BE2C (cell line): ENCODE measurements around the gene SLC6A7.

ENCODE experiments used
- DNase-seq: peaks from one replicate; pipeline ENCODE4 v3.0.0-alpha.2; 2020
- H3K27me3 ChIP-seq: fragments of 250-450 bp; sonication (Bioruptor Pico); 2 replicates; pipeline ENCODE4 v1.5.1; 2020; ENCODE audit warnings: mild to moderate bottlenecking
- H3K36me3 ChIP-seq: fragments of 250-450 bp; sonication (Bioruptor Pico); 2 replicates; pipeline ENCODE4 v1.5.1; 2020; ENCODE audit warnings: mild to moderate bottlenecking
- H3K4me1 ChIP-seq: fragments of 250-450 bp; sonication (Bioruptor Pico); 2 replicates; pipeline ENCODE4 v1.5.1; 2020
- H3K4me3 ChIP-seq: 2 replicates; pipeline ENCODE4 v1.5.1; 2011; ENCODE audit warnings: low read depth, low read length
- H3K9me3 ChIP-seq: fragments of 250-450 bp; sonication (Bioruptor Pico); 2 replicates; pipeline ENCODE4 v1.5.1; 2020
- CTCF ChIP-seq: IDR thresholded peaks from 2 replicates; pipeline ENCODE4 v1.5.1; 2012; ENCODE audit warnings: mild to moderate bottlenecking, low read depth, low read length

SLC6A7 gene

GRCh38 chr5:150188146-150188842 is 1.6 kb upstream of the SLC6A7 start:
- H3K36me3 ChIP-seq = no peaks in the 10 kb centered on the region
- no peak for DNase-seq
- no peak overlapping the region for H3K4me3 ChIP-seq
- no peaks in the 10 kb centered on the region for H3K4me1 ChIP-seq
- peaks cover 18% of the 10 kb centered on the region for H3K27me3 ChIP-seq
- no peak for TF ChIP-seq CTCF
- H3K9me3 ChIP-seq = no peaks in the 10 kb centered on the region

GRCh38 chr5:150189326-150189725 is 536 bp upstream of the SLC6A7 start:
- Histone ChIP-seq H3K4me3 (no peak overlapping the region), H3K27me3 (peaks cover 18% of the 10 kb centered on the region), H3K36me3 (no peaks in the 10 kb centered on the region), H3K9me3 (no peaks in the 10 kb centered on the region), H3K4me1 (no peaks in the 10 kb centered on the region)
- TF ChIP-seq CTCF = no peak
- DNase-seq = no peak

- Histone ChIP-seq H3K36me3 (no peaks in the 10 kb centered on the region), H3K4me1 (no peaks in the 10 kb centered on the region), H3K4me3 (no peak overlapping the region), H3K27me3 (peaks cover 18% of the 10 kb centered on the region), H3K9me3 (no peaks in the 10 kb centered on the region)
- TF ChIP-seq CTCF = no peak
- DNase-seq = no peak
These were observed 679 bp downstream of the SLC6A7 start for GRCh38 chr5:150190503-150190979.

GRCh38 chr5:150190987-150191386 is 1.1 kb downstream of the SLC6A7 start:
- no peak for TF ChIP-seq CTCF
- no peaks in the 10 kb centered on the region for H3K9me3 ChIP-seq
- peaks cover 18% of the 10 kb centered on the region for H3K27me3 ChIP-seq
- DNase-seq = no peak
- no peak overlapping the region for H3K4me3 ChIP-seq
- H3K36me3 ChIP-seq = no peaks in the 10 kb centered on the region
- H3K4me1 ChIP-seq = no peaks in the 10 kb centered on the region

- no peak for TF ChIP-seq CTCF
- Histone ChIP-seq H3K4me3 (no peak overlapping the region), H3K27me3 (peaks cover 18% of the 10 kb centered on the region), H3K4me1 (no peaks in the 10 kb centered on the region), H3K9me3 (no peaks in the 10 kb centered on the region), H3K36me3 (no peaks in the 10 kb centered on the region)
- DNase-seq = no peak
These were observed 2.6 kb downstream of the SLC6A7 start for GRCh38 chr5:150192462-150192861.

GRCh38 chr5:150195736-150196485 is 6.0 kb downstream of the SLC6A7 start:
- H3K27me3 ChIP-seq = no peaks in the 10 kb centered on the region
- no peak for TF ChIP-seq CTCF
- H3K4me1 ChIP-seq = no peaks in the 10 kb centered on the region
- DNase-seq = no peak
- H3K4me3 ChIP-seq = no peak overlapping the region
- H3K36me3 ChIP-seq = no peaks in the 10 kb centered on the region
- H3K9me3 ChIP-seq = no peaks in the 10 kb centered on the region
